HEK293 (cell line): Measurements from ENCODE around the gene TDP1.

Experiments used
- AEBP2 ChIP-seq: fragments of 450-650 bp; formaldehyde crosslinking; IDR thresholded peaks from 2 replicates; pipeline ENCODE4 v1.5.1; 2016; ENCODE audit warnings: missing biosample characterization, missing genetic modification characterization, borderline replicate concordance
- BCL6B ChIP-seq: fragments of 450-650 bp; formaldehyde crosslinking; IDR thresholded peaks from 2 replicates; pipeline ENCODE4 v1.5.1; 2017; ENCODE audit warnings: missing biosample characterization, missing genetic modification characterization
- EGR2 ChIP-seq: fragments of 450-650 bp; formaldehyde crosslinking; IDR thresholded peaks from 2 replicates; pipeline ENCODE4 v1.5.1; 2016; ENCODE audit warnings: low read depth, missing biosample characterization, missing genetic modification characterization
- ELK4 ChIP-seq: IDR thresholded peaks from 2 replicates; pipeline ENCODE4 v1.6.1; 2011; ENCODE audit warnings: mild to moderate bottlenecking, low read depth, low read length, borderline replicate concordance
- GLI2 ChIP-seq: fragments of 450-650 bp; formaldehyde crosslinking; IDR thresholded peaks from 2 replicates; pipeline ENCODE4; 2017; ENCODE audit warnings: missing biosample characterization, missing genetic modification characterization, low read depth, borderline replicate concordance
- GLIS2 ChIP-seq: fragments of 450-650 bp; formaldehyde crosslinking; IDR thresholded peaks from 2 replicates; pipeline ENCODE4 v1.5.1; 2016; ENCODE audit warnings: missing biosample characterization, missing genetic modification characterization
- IKZF3 ChIP-seq: fragments of 450-650 bp; IDR thresholded peaks from 2 replicates; pipeline ENCODE4 v1.5.0; 2018; ENCODE audit warnings: missing biosample characterization, mild to moderate bottlenecking, missing genetic modification characterization, moderate library complexity
- KLF16 ChIP-seq: fragments of 450-650 bp; formaldehyde crosslinking; IDR thresholded peaks from 2 replicates; pipeline ENCODE4 v1.5.1; 2017; ENCODE audit warnings: missing biosample characterization, missing genetic modification characterization
- PATZ1 ChIP-seq: fragments of 450-650 bp; formaldehyde crosslinking; IDR thresholded peaks from 2 replicates; pipeline ENCODE4 v1.5.1; 2016; ENCODE audit warnings: missing biosample characterization, missing genetic modification characterization
- PRDM1 ChIP-seq: fragments of 450-650 bp; formaldehyde crosslinking; IDR thresholded peaks from 2 replicates; pipeline ENCODE4; 2016; ENCODE audit warnings: missing biosample characterization, missing genetic modification characterization
- SCRT2 ChIP-seq: fragments of 450-650 bp; formaldehyde crosslinking; IDR thresholded peaks from 2 replicates; pipeline ENCODE4 v1.5.1; 2016; ENCODE audit warnings: missing biosample characterization, missing genetic modification characterization
- SETDB1 ChIP-seq: IDR thresholded peaks from one replicate; pipeline ENCODE4 v1.6.1; 2017; ENCODE audit warnings: mild to moderate bottlenecking, low read length, moderate library complexity, mixed read lengths; ENCODE audit not compliant: insufficient read length
- ZBTB17 ChIP-seq: fragments of 450-650 bp; formaldehyde crosslinking; IDR thresholded peaks from 2 replicates; pipeline ENCODE4 v1.5.1; 2016; ENCODE audit warnings: missing biosample characterization, missing genetic modification characterization
- ZBTB6 ChIP-seq: fragments of 450-650 bp; formaldehyde crosslinking; IDR thresholded peaks from 2 replicates; pipeline ENCODE4 v1.5.1; 2017; ENCODE audit warnings: missing biosample characterization, missing genetic modification characterization
- ZEB2 ChIP-seq: fragments of 450-650 bp; formaldehyde crosslinking; IDR thresholded peaks from 2 replicates; pipeline ENCODE4 v1.5.1; 2016; ENCODE audit warnings: missing biosample characterization, missing genetic modification characterization
- ZNF10 ChIP-seq: fragments of 450-650 bp; formaldehyde crosslinking; IDR thresholded peaks from 2 replicates; pipeline ENCODE4 v1.5.1; 2017; ENCODE audit warnings: missing biosample characterization, missing genetic modification characterization
- ZNF155 ChIP-seq: fragments of 450-650 bp; formaldehyde crosslinking; IDR thresholded peaks from 2 replicates; pipeline ENCODE4 v1.5.1; 2016; ENCODE audit warnings: missing biosample characterization, missing genetic modification characterization
- ZNF157 ChIP-seq: fragments of 450-650 bp; formaldehyde crosslinking; IDR thresholded peaks from 2 replicates; pipeline ENCODE4 v1.5.1; 2016; ENCODE audit warnings: missing biosample characterization, missing genetic modification characterization
- ZNF175 ChIP-seq: fragments of 450-650 bp; formaldehyde crosslinking; IDR thresholded peaks from 2 replicates; pipeline ENCODE4 v1.5.1; 2016; ENCODE audit warnings: missing biosample characterization, missing genetic modification characterization
- ZNF2 ChIP-seq: fragments of 450-650 bp; formaldehyde crosslinking; IDR thresholded peaks from 2 replicates; pipeline ENCODE4 v1.5.1; 2016; ENCODE audit warnings: missing biosample characterization, missing genetic modification characterization
- ZNF202 ChIP-seq: fragments of 450-650 bp; formaldehyde crosslinking; IDR thresholded peaks from 2 replicates; pipeline ENCODE4 v1.5.1; 2016; ENCODE audit warnings: missing biosample characterization, missing genetic modification characterization, borderline replicate concordance
- ZNF214 ChIP-seq: fragments of 450-650 bp; formaldehyde crosslinking; IDR thresholded peaks from 2 replicates; pipeline ENCODE4 v1.5.1; 2017; ENCODE audit warnings: missing biosample characterization, mild to moderate bottlenecking, missing genetic modification characterization, borderline replicate concordance
- ZNF24 ChIP-seq: fragments of 450-650 bp; formaldehyde crosslinking; IDR thresholded peaks from 2 replicates; pipeline ENCODE4 v1.5.1; 2016; ENCODE audit warnings: missing biosample characterization, missing genetic modification characterization
- ZNF362 ChIP-seq: fragments of 450-650 bp; formaldehyde crosslinking; IDR thresholded peaks from 2 replicates; pipeline ENCODE4 v1.5.1; 2016; ENCODE audit warnings: missing biosample characterization, missing genetic modification characterization
- ZNF549 ChIP-seq: fragments of 450-650 bp; IDR thresholded peaks from 2 replicates; pipeline ENCODE4 v1.5.1; 2018; ENCODE audit warnings: missing biosample characterization, missing genetic modification characterization, mild to moderate bottlenecking, inconsistent platforms, moderate library complexity
- ZNF571 ChIP-seq: fragments of 450-650 bp; formaldehyde crosslinking; IDR thresholded peaks from 2 replicates; pipeline ENCODE4 v1.5.0; 2017; ENCODE audit warnings: missing biosample characterization, missing genetic modification characterization
- ZNF585B ChIP-seq: fragments of 450-650 bp; formaldehyde crosslinking; IDR thresholded peaks from 2 replicates; pipeline ENCODE4 v1.5.1; 2016; ENCODE audit warnings: missing biosample characterization, missing genetic modification characterization
- ZNF626 ChIP-seq: fragments of 450-650 bp; sonication (Bioruptor Pico); formaldehyde crosslinking; IDR thresholded peaks from 2 replicates; pipeline ENCODE4 v1.5.1; 2018; ENCODE audit warnings: missing biosample characterization, missing genetic modification characterization, inconsistent platforms
- ZNF692 ChIP-seq: fragments of 450-650 bp; formaldehyde crosslinking; IDR thresholded peaks from 2 replicates; pipeline ENCODE4 v1.5.1; 2016; ENCODE audit warnings: missing biosample characterization, missing genetic modification characterization
- ZNF701 ChIP-seq: fragments of 450-650 bp; formaldehyde crosslinking; IDR thresholded peaks from 2 replicates; pipeline ENCODE4 v1.5.1; 2016; ENCODE audit warnings: missing biosample characterization, missing genetic modification characterization
- ZNF768 ChIP-seq: fragments of 450-650 bp; formaldehyde crosslinking; IDR thresholded peaks from 2 replicates; pipeline ENCODE4 v1.5.1; 2018; ENCODE audit warnings: missing biosample characterization, mild to moderate bottlenecking, missing genetic modification characterization
- ZNF830 ChIP-seq: fragments of 450-650 bp; IDR thresholded peaks from 2 replicates; pipeline ENCODE4 v1.5.0; 2018; ENCODE audit warnings: missing biosample characterization, missing genetic modification characterization, low read depth, mild to moderate bottlenecking, moderate library complexity

Gene TDP1

GRCh38 chr14:89912667-89913211 lies 43.0 kb upstream of the TDP1 start (continued):
- peak; percentile 68; the same call in 1 of the 2 replicates for TF ChIP-seq ZNF692 (tag by site-specific recombination)
- TF ChIP-seq ELK4 = no peak
- TF ChIP-seq ZNF362 (tag by site-specific recombination) = no peak
- peak; percentile 48; the same call in 1 of the 2 replicates for TF ChIP-seq ZNF24
- no peak for TF ChIP-seq ZNF214 (tag by site-specific recombination)
- no peak for TF ChIP-seq AEBP2 (tag by site-specific recombination)
- TF ChIP-seq ZNF830 (tag by site-specific recombination) = no peak
- TF ChIP-seq ZNF571 = no peak
- no peak for TF ChIP-seq ZBTB6
- TF ChIP-seq ZNF155 (tag by site-specific recombination) = no peak
- no peak for TF ChIP-seq ZNF549
- TF ChIP-seq SETDB1 = no peak
- peak; percentile 43; the same call in 1 of the 2 replicates for TF ChIP-seq PATZ1 (tag by site-specific recombination)
- TF ChIP-seq ZNF202 (tag by site-specific recombination) = no peak
- TF ChIP-seq ZNF175 (tag by site-specific recombination) = no peak
- no peak for TF ChIP-seq PRDM1
- TF ChIP-seq ZNF768 (tag by site-specific recombination) = no peak
- no peak for TF ChIP-seq ZNF10 (tag by site-specific recombination)
- no peak for TF ChIP-seq ZNF585B (tag by site-specific recombination)
- peak; percentile 86 for TF ChIP-seq SCRT2
- TF ChIP-seq GLIS2 (tag by site-specific recombination) = no peak
- TF ChIP-seq ZNF626 = no peak
- no peak for TF ChIP-seq EGR2 (tag by site-specific recombination)
- peak; percentile 73; the same call in 1 of the 2 replicates for TF ChIP-seq IKZF3 (tag by site-specific recombination)
- TF ChIP-seq GLI2 (tag by site-specific recombination) = no peak
- TF ChIP-seq ZEB2 = peak; percentile 80; the same call in 1 of the 2 replicates
- TF ChIP-seq ZNF157 = no peak
- no peak for TF ChIP-seq ZNF2 (tag by site-specific recombination)
- no peak for TF ChIP-seq ZNF701 (tag by site-specific recombination)
- no peak for TF ChIP-seq BCL6B (tag by site-specific recombination)
- TF ChIP-seq ZBTB17 (tag by site-specific recombination) = peak; percentile 89
- TF ChIP-seq KLF16 = no peak
